ENCODE data around the gene SPRY1.

Gene SPRY1

DNA sequence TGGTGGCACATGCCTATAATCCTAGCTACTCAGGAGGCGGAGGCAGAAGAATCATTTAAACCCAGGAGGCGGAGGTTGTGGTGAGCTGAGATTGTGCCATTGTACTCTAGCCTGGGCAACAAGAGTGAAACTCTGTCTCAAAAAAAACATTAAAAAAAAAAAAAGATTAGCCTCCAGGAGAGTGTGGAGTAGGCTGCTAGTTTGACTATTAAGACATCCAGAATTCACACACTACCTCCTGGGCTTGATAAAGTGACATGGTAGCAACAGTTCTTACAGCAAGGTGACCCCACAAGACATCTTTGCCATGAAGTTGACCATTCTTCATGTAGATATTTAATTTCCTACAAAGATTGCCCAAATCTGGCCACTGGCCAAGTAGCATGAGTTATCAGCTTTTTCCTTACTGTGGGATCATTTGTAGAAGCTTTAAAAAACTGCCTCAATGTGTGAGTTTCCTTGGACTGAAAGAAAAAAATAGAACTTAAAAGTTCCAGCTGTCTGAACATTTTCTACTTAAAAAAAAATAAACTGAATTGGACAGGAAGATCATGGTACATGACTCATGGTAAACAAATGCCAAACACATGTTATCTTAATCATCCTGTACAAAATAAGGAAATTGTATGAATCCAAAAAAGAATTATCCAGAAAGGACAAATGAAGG, 35.3 kb upstream of the SPRY1 start:
- H3K27ac ChIP-seq (replicated peaks): no peak overlapping the region
- no peak overlapping the region for H3K4me3 ChIP-seq (replicated peaks; ENCODE audit: insufficient read depth, low read length)
- TF ChIP-seq SPI1 (IDR thresholded peaks at IDR 0.05; ENCODE audit: borderline replicate concordance, low read depth) (no peak), GABPA (IDR thresholded peaks at IDR 0.05; ENCODE audit: low read depth) (no peak)
- TF ChIP-seq, protein P1, sequence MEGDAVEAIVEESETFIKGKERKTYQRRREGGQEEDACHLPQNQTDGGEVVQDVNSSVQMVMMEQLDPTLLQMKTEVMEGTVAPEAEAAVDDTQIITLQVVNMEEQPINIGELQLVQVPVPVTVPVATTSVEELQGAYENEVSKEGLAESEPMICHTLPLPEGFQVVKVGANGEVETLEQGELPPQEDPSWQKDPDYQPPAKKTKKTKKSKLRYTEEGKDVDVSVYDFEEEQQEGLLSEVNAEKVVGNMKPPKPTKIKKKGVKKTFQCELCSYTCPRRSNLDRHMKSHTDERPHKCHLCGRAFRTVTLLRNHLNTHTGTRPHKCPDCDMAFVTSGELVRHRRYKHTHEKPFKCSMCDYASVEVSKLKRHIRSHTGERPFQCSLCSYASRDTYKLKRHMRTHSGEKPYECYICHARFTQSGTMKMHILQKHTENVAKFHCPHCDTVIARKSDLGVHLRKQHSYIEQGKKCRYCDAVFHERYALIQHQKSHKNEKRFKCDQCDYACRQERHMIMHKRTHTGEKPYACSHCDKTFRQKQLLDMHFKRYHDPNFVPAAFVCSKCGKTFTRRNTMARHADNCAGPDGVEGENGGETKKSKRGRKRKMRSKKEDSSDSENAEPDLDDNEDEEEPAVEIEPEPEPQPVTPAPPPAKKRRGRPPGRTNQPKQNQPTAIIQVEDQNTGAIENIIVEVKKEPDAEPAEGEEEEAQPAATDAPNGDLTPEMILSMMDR (IDR thresholded peaks at IDR 0.05; ENCODE audit: insufficient read depth, low read length): no peak
- DNase-seq (ENCODE audit: low read depth in 1 of 2, low spot score in 1 of 2): peak in 1 of 2 experiments; percentile 14
- H3K27me3 ChIP-seq (ENCODE audit: insufficient read depth, poor library complexity, severe bottlenecking): no peaks in the 10 kb centered on the region

DNA sequence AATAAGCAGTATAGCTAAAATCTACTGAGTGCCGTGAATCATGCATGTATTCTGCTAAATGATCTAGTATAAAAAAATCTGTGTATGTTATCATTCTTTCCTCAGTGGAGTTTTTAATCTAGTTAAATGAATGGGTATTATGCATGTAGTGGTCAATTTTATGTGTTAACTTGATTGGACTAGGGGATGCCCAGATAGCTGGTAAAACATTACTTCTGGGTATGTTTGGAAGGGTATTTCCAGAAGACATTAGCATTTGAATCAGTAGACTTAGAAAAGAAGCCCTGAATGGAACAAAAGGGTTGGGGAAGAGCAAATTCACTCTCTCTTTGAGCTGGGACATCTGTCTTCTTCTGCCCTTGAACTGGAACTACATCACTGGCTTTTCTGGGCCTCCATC, 34.5 kb upstream of the SPRY1 start:
- Histone ChIP-seq H3K27me3 (ENCODE audit: insufficient read depth, poor library complexity, severe bottlenecking) (no peaks in the 10 kb centered on the region), H3K27ac (replicated peaks) (no peak overlapping the region), H3K4me3 (replicated peaks; ENCODE audit: insufficient read depth, low read length) (no peak overlapping the region)
- TF ChIP-seq, protein P1 (IDR thresholded peaks at IDR 0.05; ENCODE audit: insufficient read depth, low read length): no peak
- TF ChIP-seq GABPA (IDR thresholded peaks at IDR 0.05; ENCODE audit: low read depth) (no peak), POLR2AphosphoS5 (IDR thresholded peaks at IDR 0.05; ENCODE audit: low read depth) (no peak), SPI1 (IDR thresholded peaks at IDR 0.05; ENCODE audit: borderline replicate concordance, low read depth) (no peak)
- TF ChIP-seq, protein P2, sequence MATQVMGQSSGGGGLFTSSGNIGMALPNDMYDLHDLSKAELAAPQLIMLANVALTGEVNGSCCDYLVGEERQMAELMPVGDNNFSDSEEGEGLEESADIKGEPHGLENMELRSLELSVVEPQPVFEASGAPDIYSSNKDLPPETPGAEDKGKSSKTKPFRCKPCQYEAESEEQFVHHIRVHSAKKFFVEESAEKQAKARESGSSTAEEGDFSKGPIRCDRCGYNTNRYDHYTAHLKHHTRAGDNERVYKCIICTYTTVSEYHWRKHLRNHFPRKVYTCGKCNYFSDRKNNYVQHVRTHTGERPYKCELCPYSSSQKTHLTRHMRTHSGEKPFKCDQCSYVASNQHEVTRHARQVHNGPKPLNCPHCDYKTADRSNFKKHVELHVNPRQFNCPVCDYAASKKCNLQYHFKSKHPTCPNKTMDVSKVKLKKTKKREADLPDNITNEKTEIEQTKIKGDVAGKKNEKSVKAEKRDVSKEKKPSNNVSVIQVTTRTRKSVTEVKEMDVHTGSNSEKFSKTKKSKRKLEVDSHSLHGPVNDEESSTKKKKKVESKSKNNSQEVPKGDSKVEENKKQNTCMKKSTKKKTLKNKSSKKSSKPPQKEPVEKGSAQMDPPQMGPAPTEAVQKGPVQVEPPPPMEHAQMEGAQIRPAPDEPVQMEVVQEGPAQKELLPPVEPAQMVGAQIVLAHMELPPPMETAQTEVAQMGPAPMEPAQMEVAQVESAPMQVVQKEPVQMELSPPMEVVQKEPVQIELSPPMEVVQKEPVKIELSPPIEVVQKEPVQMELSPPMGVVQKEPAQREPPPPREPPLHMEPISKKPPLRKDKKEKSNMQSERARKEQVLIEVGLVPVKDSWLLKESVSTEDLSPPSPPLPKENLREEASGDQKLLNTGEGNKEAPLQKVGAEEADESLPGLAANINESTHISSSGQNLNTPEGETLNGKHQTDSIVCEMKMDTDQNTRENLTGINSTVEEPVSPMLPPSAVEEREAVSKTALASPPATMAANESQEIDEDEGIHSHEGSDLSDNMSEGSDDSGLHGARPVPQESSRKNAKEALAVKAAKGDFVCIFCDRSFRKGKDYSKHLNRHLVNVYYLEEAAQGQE (IDR thresholded peaks at IDR 0.05; ENCODE audit: insufficient replicate concordance, low read depth): no peak
- no peak for DNase-seq (ENCODE audit: low read depth in 1 of 2, low spot score in 1 of 2)

DNA sequence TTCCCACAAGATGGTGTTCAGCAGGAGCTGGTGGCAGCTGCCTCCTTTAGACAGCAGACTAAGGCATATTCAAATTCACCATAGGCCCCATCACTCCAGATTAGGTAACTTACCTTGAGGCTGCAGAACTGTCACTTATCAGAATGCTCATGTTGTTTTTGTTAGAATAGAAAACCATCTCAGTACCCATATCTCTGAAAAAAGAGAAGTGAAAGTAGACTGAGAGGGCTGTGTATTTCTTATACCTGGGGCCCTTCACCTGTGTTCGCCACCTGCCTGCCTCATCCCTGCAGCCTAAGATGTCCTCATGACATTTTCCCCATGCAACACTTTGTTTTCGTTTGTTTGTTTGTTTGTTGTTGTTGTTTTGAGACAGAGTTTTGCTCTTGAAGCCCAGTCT, 32.9 kb upstream of the SPRY1 start:
- no peaks in the 10 kb centered on the region for H3K27me3 ChIP-seq (ENCODE audit: insufficient read depth, poor library complexity, severe bottlenecking)
- H3K27ac ChIP-seq (replicated peaks): no peak overlapping the region
- no peak overlapping the region for H3K4me3 ChIP-seq (replicated peaks; ENCODE audit: insufficient read depth, low read length)
- no peak for TF ChIP-seq GABPA (IDR thresholded peaks at IDR 0.05; ENCODE audit: low read depth)
- TF ChIP-seq, protein P1 (IDR thresholded peaks at IDR 0.05; ENCODE audit: insufficient read depth, low read length): no peak
- TF ChIP-seq, protein P2 (IDR thresholded peaks at IDR 0.05; ENCODE audit: insufficient replicate concordance, low read depth): no peak
- TF ChIP-seq SPI1 (IDR thresholded peaks at IDR 0.05; ENCODE audit: borderline replicate concordance, low read depth): no peak
- TF ChIP-seq POLR2AphosphoS5 (IDR thresholded peaks at IDR 0.05; ENCODE audit: low read depth): no peak
- no peak for DNase-seq (ENCODE audit: low read depth in 1 of 2, low spot score in 1 of 2)

DNA sequence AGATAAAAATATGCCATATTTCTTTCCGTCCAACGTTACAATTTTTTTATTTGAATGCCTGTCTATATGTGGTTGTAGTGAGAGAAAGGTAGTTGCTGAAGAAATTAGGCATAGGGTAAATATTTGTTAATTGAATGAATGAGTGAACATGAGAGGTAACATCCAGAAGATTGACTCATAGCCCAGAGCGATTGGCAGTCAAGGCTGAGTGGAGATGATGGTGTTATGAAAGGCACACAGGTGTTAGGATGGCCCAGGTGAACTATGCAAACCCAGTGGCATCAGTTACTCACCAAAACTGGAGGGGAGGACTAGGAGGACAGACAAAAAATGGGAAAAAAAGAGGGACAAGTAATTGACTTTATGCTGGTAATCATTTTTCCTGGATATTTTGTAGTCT, 31.7 kb upstream of the SPRY1 start:
- DNase-seq (ENCODE audit: low read depth in 1 of 2, low spot score in 1 of 2): no peak
- Histone ChIP-seq H3K27me3 (ENCODE audit: insufficient read depth, poor library complexity, severe bottlenecking) (no peaks in the 10 kb centered on the region), H3K4me3 (replicated peaks; ENCODE audit: insufficient read depth, low read length) (no peak overlapping the region), H3K27ac (replicated peaks) (no peak overlapping the region)
- TF ChIP-seq, protein P2 (IDR thresholded peaks at IDR 0.05; ENCODE audit: insufficient replicate concordance, low read depth): no peak
- TF ChIP-seq, protein P1 (IDR thresholded peaks at IDR 0.05; ENCODE audit: insufficient read depth, low read length): no peak
- TF ChIP-seq GABPA (IDR thresholded peaks at IDR 0.05; ENCODE audit: low read depth): no peak
- no peak for TF ChIP-seq SPI1 (IDR thresholded peaks at IDR 0.05; ENCODE audit: borderline replicate concordance, low read depth)
- TF ChIP-seq POLR2AphosphoS5 (IDR thresholded peaks at IDR 0.05; ENCODE audit: low read depth): no peak
